ENCODE measurements around the gene PAAF1. TPM values are rescaled to one million over a fixed set of nuclear protein-coding genes. Genes with fewer than 3 reads are reported as not detected.
A peak's percentile ranks its signal among the peaks of the same experiment; 100 is the strongest.

Gene PAAF1
- total and polyA plus RNA-seq, 10 of the 15 experiments (the other 5 are each of a cell fraction or from before 2014, with no cell fraction given), result 13.7 to 70.6 (median 29.1) TPM

- SMC1A ChIA-PET (ENCODE audit: uncharacterized antibody, unreplicated experiment), result interaction anchor here (0.6 to 1.2 kb wide), 3 partner anchors 9 to 290 kb away, joined by 3 read pairs; no protein-coding TSS in a partner anchor
- no peak for FAIRE-seq
- Histone ChIP-seq H3K9ac (ENCODE audit: control insufficient read depth, insufficient read depth, low read length) (no peak overlapping the region), H3K27me3 (replicated peaks in 1 of 2; ENCODE audit: control insufficient read depth in 2 of 2, insufficient read depth in 2 of 2, low read length in 1 of 2) (no peaks in the 10 kb centered on the region), H4K20me1 (ENCODE audit: control insufficient read depth, insufficient read depth) (no peaks in the 10 kb centered on the region), H3K4me1 (ENCODE audit: control insufficient read depth, insufficient read depth, low read length) (no peaks in the 10 kb centered on the region), H3K36me3 (ENCODE audit: control insufficient read depth in 2 of 2, insufficient read depth in 2 of 2, low read length in 1 of 2) (peaks cover 0 to 3% of the 10 kb centered on the region in 2 experiments; a peak in 2 of 4 replicates), H3K27ac (ENCODE audit: control insufficient read depth, insufficient read depth) (no peak overlapping the region), H3K79me2 (ENCODE audit: control insufficient read depth, insufficient read depth, low read length) (no peaks in the 10 kb centered on the region), H3K4me2 (ENCODE audit: control insufficient read depth, insufficient read depth) (no peak overlapping the region), H3K4me3 (no peak overlapping the region), H2AFZ (ENCODE audit: control insufficient read depth, low read depth, low read length) (no peak overlapping the region), H3K9me3 (replicated peaks; ENCODE audit: control insufficient read depth, insufficient read depth, low read length) (no peaks in the 10 kb centered on the region)
- RAD21 ChIA-PET (ENCODE audit: unreplicated experiment), result no interaction called here
- intact Hi-C loops (cut with micrococcal nuclease; ENCODE audit: unreplicated experiment), result no loop called here
- CTCF ChIA-PET, result no interaction called here
- in situ Hi-C loops (cut with MboI), result no loop called here
- WGBS (ENCODE audit: insufficient coverage, insufficient replicate concordance, low lambda C conversion rate, missing lambda C conversion rate), result 100% methylated on average over 2 of the region's 2 CpGs
- TF ChIP-seq JUND (IDR thresholded peaks at IDR 0.05; ENCODE audit: low read depth, low read length) (no peak), BHLHE40 (IDR thresholded peaks at IDR 0.05; ENCODE audit: borderline replicate concordance in 1 of 2, low read depth in 2 of 2, low read length in 1 of 2) (no peak), DPF2 (IDR thresholded peaks at IDR 0.05) (no peak), ZBTB4 (CRISPR knock-in tag; IDR thresholded peaks at IDR 0.05) (no peak)
- TF ChIP-seq, protein P1, sequence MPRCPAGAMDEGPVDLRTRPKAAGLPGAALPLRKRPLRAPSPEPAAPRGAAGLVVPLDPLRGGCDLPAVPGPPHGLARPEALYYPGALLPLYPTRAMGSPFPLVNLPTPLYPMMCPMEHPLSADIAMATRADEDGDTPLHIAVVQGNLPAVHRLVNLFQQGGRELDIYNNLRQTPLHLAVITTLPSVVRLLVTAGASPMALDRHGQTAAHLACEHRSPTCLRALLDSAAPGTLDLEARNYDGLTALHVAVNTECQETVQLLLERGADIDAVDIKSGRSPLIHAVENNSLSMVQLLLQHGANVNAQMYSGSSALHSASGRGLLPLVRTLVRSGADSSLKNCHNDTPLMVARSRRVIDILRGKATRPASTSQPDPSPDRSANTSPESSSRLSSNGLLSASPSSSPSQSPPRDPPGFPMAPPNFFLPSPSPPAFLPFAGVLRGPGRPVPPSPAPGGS (IDR thresholded peaks at IDR 0.05; ENCODE audit: borderline replicate concordance, insufficient read depth, low read depth, low read length, poor library complexity, severe bottlenecking), result peak; percentile 70
- TF ChIP-seq, protein P2, sequence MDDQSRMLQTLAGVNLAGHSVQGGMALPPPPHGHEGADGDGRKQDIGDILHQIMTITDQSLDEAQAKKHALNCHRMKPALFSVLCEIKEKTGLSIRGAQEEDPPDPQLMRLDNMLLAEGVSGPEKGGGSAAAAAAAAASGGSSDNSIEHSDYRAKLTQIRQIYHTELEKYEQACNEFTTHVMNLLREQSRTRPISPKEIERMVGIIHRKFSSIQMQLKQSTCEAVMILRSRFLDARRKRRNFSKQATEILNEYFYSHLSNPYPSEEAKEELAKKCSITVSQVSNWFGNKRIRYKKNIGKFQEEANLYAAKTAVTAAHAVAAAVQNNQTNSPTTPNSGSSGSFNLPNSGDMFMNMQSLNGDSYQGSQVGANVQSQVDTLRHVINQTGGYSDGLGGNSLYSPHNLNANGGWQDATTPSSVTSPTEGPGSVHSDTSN (IDR thresholded peaks at IDR 0.05; ENCODE audit: insufficient replicate concordance, low read depth, low read length), result peak; percentile 23
- POLR2A ChIA-PET, result interaction anchor here (0.5 to 1.5 kb wide), 2 partner anchors 11 to 12 kb away, joined by 3 to 4 read pairs; no protein-coding TSS in a partner anchor
- no peak for DNase-seq (ENCODE audit: low read depth, low spot score)
- no TSS peak for BruUV-seq (replicated peaks)
- ATAC-seq, result no peak
These were observed 10.2 kb upstream of the PAAF1 start for GRCh38 chr11:73866586-73866996.
